Large intestine (tissue), 12 donors: ENCODE results near the gene SFRP4. TPM values are rescaled to one million over a fixed set of nuclear protein-coding genes. Genes with fewer than 3 reads are reported as not detected.
"Not testable (repeated sequence)": the region's sequence is repeated elsewhere in the genome, so short reads cannot be mapped to it uniquely, and the experiment has no call there.

Experiments used
- DNase-seq, 2 donors: peaks; one replicate each; pipeline versions ENCODE4 v3.0.0 to v3.0.0-alpha.2; 2013
- H3K27ac ChIP-seq: one replicate; pipeline ENCODE4 v1.5.1; 2013; ENCODE audit warnings: low read length
- H3K27me3 ChIP-seq: 2 replicates; pipeline ENCODE4 v1.6.1; 2013; ENCODE audit warnings: low read length; ENCODE audit not compliant: control insufficient read depth, insufficient read depth
- H3K36me3 ChIP-seq: 2 replicates; pipeline ENCODE4 v1.6.1; 2013; ENCODE audit warnings: low read length; ENCODE audit not compliant: control insufficient read depth, insufficient read depth
- H3K4me1 ChIP-seq: one replicate; pipeline ENCODE4 v1.6.1; 2013; ENCODE audit warnings: low read length; ENCODE audit not compliant: control insufficient read depth, insufficient read depth
- H3K4me3 ChIP-seq: one replicate; pipeline ENCODE4 v1.5.1; 2013; ENCODE audit warnings: low read length
- H3K9me3 ChIP-seq: one replicate; pipeline ENCODE4 v1.6.1; 2013; ENCODE audit warnings: mild to moderate bottlenecking, low read depth, low read length, moderate library complexity; ENCODE audit not compliant: control insufficient read depth
- WGBS: methylation state at CpG from one replicate; pipeline ENCODE4 v1.1.5; 2013; ENCODE audit warnings: low lambda C conversion rate; ENCODE audit not compliant: insufficient coverage; 5-methylcytosine and 5-hydroxymethylcytosine counted together
- long read RNA-seq, 11 donors: transcript quantifications; one replicate each; lab custom pipeline, GENCODE V29; 2026
- polyA plus RNA-seq: library from polyadenylated mRNA; unstranded; fragments of 120-200 nt; gene quantifications from one replicate; pipeline ENCODE4 v1.2.1, GENCODE V29; 2013

SFRP4 gene
- polyA plus RNA-seq: 0.79 TPM
- long read RNA-seq, donor 1: 0 reads
- long read RNA-seq, donor 2: 0 reads
- long read RNA-seq, donor 3, partial matches to known transcripts: 0 of 1 reads
- long read RNA-seq, donor 3, other reads (novel, unspliced or antisense): 0 of 1 reads
- long read RNA-seq, donor 4: 0 reads
- long read RNA-seq, donor 5: 0 reads
- long read RNA-seq, donor 6: 0 reads
- long read RNA-seq, donor 7, partial matches to known transcripts: 0 of 1 reads
- long read RNA-seq, donor 7, other reads (novel, unspliced or antisense): 0 of 1 reads
- long read RNA-seq, donor 8, partial matches to known transcripts: 0 of 1 reads
- long read RNA-seq, donor 8, other reads (novel, unspliced or antisense): 0 of 1 reads
- long read RNA-seq, donor 9: 0 reads
- long read RNA-seq, donor 10: 0 reads
- long read RNA-seq, donor 11, partial matches to known transcripts: 0 of 2 reads
- long read RNA-seq, donor 11, other reads (novel, unspliced or antisense): 0 of 2 reads

DNA sequence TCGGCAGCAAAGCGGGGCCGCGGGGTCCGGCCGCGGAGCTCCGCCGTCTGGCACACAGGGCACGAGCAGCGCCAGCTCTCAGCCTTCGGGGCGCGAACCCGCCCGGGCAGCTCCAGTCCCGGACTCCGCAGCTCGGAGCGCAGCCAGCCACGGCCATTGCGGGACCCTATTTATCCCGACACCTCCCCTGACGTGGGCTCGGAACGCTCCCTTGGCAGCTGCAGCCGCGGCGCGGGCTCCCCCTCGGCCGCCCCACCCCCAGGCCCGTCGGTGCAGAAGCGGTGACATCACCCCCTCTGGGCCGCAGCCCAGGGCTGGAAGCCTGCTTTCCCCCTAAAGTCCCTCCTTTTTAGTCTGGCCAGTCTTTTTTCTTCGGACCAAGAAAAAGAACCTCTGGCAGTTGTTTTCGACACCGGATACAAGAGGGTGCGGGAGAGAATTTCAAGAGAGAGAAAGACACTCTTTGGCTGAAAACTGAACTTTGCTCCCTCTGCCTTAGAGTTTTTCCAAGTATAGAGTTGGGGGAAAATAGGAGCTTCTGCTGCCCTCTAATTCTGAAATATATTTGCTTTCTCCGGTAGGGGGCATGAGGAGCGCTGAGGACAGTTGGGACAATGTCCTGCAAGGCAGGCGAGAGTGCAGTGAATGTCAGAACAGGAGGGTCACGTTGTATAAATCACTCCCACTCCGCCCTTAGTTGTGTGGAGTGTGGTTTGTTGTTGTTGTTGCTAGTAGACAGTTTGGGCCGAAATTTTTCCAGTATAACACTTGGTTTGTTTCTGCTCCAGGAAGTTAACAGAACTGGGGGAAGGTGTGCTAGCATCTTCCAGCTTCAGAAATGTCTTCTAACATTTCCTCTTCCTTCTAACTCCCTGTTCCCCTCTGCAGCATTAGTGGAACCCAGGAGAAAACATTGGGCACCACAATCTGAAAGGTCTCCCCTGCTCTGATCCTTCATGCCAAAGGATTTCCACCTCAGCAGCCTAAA lies at the start of gene SFRP4:
Gene SFRP4 (minus strand): TSS at position 145 of the 988 bp plus-strand sequence. CDS start 280 bp downstream, outside the sequence.
- Histone ChIP-seq H3K27me3 (peaks cover 56% of the 10 kb centered on the region), H3K4me1 (peaks cover 8% of the 10 kb centered on the region), H3K4me3 (peak within 1 kb of the TSS; percentile 36), H3K36me3 (no peaks in the 10 kb centered on the region), H3K9me3 (peaks cover 3% of the 10 kb centered on the region), H3K27ac (no peak within 1 kb of the TSS)
- no CpG with 5 or more reads among the region's 46 CpGs for WGBS
- peak; percentile 38 to 64 for DNase-seq

GRCh38 chr7:37964196-37964595 lies 47.6 kb upstream of the SFRP4 start:
- no peak for DNase-seq
- no peak overlapping the region for H3K27ac ChIP-seq
- WGBS: no CpG with 5 or more reads among the region's 5 CpGs
- H3K4me3 ChIP-seq: no peak overlapping the region
- H3K4me1 ChIP-seq: no peaks in the 10 kb centered on the region
- no peaks in the 10 kb centered on the region for H3K9me3 ChIP-seq
- H3K36me3 ChIP-seq: no peaks in the 10 kb centered on the region
- no peaks in the 10 kb centered on the region for H3K27me3 ChIP-seq

GRCh38 chr7:37961251-37961650 lies 44.6 kb upstream of the SFRP4 start:
- no peak overlapping the region for H3K4me3 ChIP-seq
- no peaks in the 10 kb centered on the region for H3K27me3 ChIP-seq
- no peak overlapping the region for H3K27ac ChIP-seq
- DNase-seq: no peak
- no peaks in the 10 kb centered on the region for H3K9me3 ChIP-seq
- WGBS: no CpG with 5 or more reads among the region's 5 CpGs
- H3K36me3 ChIP-seq: no peaks in the 10 kb centered on the region
- H3K4me1 ChIP-seq: no peaks in the 10 kb centered on the region

GRCh38 chr7:37960483-37960882 lies 43.9 kb upstream of the SFRP4 start:
- H3K4me3 ChIP-seq: no peak overlapping the region
- no peaks in the 10 kb centered on the region for H3K27me3 ChIP-seq
- H3K36me3 ChIP-seq: no peaks in the 10 kb centered on the region
- no peak for DNase-seq
- no peaks in the 10 kb centered on the region for H3K9me3 ChIP-seq
- no peaks in the 10 kb centered on the region for H3K4me1 ChIP-seq
- 80% methylated on average over 1 of the region's 2 CpGs for WGBS
- no peak overlapping the region for H3K27ac ChIP-seq

DNA sequence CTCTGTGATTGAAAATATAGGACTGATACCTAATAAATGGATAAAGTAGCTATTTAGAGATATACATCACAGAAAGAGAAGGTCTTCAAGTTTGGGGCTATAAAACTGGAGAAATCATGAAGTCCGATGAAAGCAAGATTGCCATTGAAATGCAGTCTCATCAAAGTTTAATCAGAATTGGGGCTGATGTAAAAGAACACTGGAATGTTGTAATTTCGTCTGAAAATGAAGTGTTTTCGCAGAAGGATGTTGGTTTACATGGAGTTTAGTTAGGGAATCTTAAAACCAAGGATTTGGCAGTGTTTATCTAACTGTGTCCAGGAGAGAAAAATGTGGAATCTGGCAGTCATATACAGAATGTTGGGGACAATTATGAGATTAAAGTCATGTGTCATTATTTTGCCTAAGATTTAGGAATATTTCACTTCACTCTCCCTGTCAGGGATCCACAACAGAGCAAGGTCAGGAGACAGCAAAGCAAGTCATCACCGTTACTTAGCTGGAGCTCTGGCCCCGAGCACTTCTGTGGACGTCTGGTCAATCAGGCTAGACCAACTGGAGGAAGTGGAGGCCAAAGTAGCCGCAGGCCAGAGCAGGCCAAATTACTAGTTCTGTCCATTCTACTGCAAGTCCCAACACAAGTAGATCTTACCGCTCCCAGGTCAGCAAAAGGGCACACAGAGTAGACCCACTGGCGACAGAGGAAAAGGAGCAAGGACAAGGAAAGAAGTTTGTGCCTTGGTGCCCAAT lies 40.8 kb upstream of the SFRP4 start:
- no peaks in the 10 kb centered on the region for H3K36me3 ChIP-seq
- no peak overlapping the region for H3K27ac ChIP-seq
- DNase-seq: no peak
- H3K27me3 ChIP-seq: no peaks in the 10 kb centered on the region
- H3K4me3 ChIP-seq: no peak overlapping the region
- WGBS: 87% methylated on average over 3 of the region's 9 CpGs
- no peaks in the 10 kb centered on the region for H3K4me1 ChIP-seq
- H3K9me3 ChIP-seq: no peaks in the 10 kb centered on the region

- H3K36me3 ChIP-seq: no peaks in the 10 kb centered on the region
- no peaks in the 10 kb centered on the region for H3K4me1 ChIP-seq
- H3K4me3 ChIP-seq: no peak overlapping the region
- H3K9me3 ChIP-seq: no peaks in the 10 kb centered on the region
- no peak for DNase-seq
- no peaks in the 10 kb centered on the region for H3K27me3 ChIP-seq
- no peak overlapping the region for H3K27ac ChIP-seq
These were observed 40.2 kb upstream of the SFRP4 start for GRCh38 chr7:37956791-37957190.

GRCh38 chr7:37954217-37954616 lies 37.6 kb upstream of the SFRP4 start:
- not testable (repeated sequence) for H3K9me3 ChIP-seq, H3K36me3 ChIP-seq, H3K4me1 ChIP-seq, H3K27me3 ChIP-seq, H3K27ac ChIP-seq, H3K4me3 ChIP-seq, DNase-seq
- WGBS: no CpG with 5 or more reads among the region's 1 CpG

- WGBS: no CpG with 5 or more reads among the region's 2 CpGs
- Histone ChIP-seq H3K36me3 (no peaks in the 10 kb centered on the region), H3K27me3 (no peaks in the 10 kb centered on the region), H3K9me3 (no peaks in the 10 kb centered on the region), H3K27ac (no peak overlapping the region), H3K4me3 (no peak overlapping the region), H3K4me1 (no peaks in the 10 kb centered on the region)
- no peak for DNase-seq
These were observed 35.6 kb upstream of the SFRP4 start for GRCh38 chr7:37952240-37952639.

DNA sequence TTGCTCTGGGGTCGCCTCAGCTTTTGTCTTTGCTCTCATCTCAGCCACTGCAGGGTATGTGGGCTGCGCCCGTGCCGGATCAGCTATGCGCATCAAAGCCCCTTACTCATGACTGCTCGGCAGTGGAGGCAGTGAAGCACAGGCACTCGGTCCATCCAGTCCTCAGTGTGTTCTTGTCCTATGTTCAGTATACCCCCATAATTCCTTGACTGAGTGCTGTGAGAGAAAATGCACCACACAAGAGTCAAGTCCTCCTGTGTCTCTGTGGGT lies 31.3 kb upstream of the SFRP4 start:
- H3K9me3 ChIP-seq: no peaks in the 10 kb centered on the region
- H3K27me3 ChIP-seq: no peaks in the 10 kb centered on the region
- no peak overlapping the region for H3K27ac ChIP-seq
- no CpG with 5 or more reads among the region's 7 CpGs for WGBS
- no peak for DNase-seq
- H3K4me3 ChIP-seq: no peak overlapping the region
- H3K36me3 ChIP-seq: no peaks in the 10 kb centered on the region
- no peaks in the 10 kb centered on the region for H3K4me1 ChIP-seq
